Fibroblast of mammary gland (primary cell): ENCODE results near the gene COL3A1.
A peak's percentile ranks its signal among the peaks of the same experiment; 100 is the strongest.

Experiments
- DNase-seq: peaks from one replicate; pipeline ENCODE4 v3.0.0-alpha.2; 2010; ENCODE audit warnings: low read depth
- H3K4me3 ChIP-seq: 2 replicates; pipeline ENCODE4 v1.5.1; 2011; ENCODE audit warnings: low read depth, mild to moderate bottlenecking, low read length, moderate library complexity; ENCODE audit not compliant: control insufficient read depth
- TF ChIP-seq, protein P1 (sequence below): conservative IDR thresholded peaks from 2 replicates; pipeline ENCODE4 v1.5.1; 2011; ENCODE audit warnings: low read depth, low read length, inconsistent platforms; ENCODE audit not compliant: control insufficient read depth, insufficient read depth

Gene COL3A1

GRCh38 chr2:189018631-189019030 lies 44.5 kb downstream of the COL3A1 start:
- no peak overlapping the region for H3K4me3 ChIP-seq
- TF ChIP-seq, protein P1, sequence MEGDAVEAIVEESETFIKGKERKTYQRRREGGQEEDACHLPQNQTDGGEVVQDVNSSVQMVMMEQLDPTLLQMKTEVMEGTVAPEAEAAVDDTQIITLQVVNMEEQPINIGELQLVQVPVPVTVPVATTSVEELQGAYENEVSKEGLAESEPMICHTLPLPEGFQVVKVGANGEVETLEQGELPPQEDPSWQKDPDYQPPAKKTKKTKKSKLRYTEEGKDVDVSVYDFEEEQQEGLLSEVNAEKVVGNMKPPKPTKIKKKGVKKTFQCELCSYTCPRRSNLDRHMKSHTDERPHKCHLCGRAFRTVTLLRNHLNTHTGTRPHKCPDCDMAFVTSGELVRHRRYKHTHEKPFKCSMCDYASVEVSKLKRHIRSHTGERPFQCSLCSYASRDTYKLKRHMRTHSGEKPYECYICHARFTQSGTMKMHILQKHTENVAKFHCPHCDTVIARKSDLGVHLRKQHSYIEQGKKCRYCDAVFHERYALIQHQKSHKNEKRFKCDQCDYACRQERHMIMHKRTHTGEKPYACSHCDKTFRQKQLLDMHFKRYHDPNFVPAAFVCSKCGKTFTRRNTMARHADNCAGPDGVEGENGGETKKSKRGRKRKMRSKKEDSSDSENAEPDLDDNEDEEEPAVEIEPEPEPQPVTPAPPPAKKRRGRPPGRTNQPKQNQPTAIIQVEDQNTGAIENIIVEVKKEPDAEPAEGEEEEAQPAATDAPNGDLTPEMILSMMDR = no peak
- DNase-seq = peak; percentile 47

GRCh38 chr2:189020179-189020578 lies 46.0 kb downstream of the COL3A1 start:
- H3K4me3 ChIP-seq = no peak overlapping the region
- no peak for DNase-seq
- TF ChIP-seq, protein P1 = no peak

- peak overlapping the region; percentile 14 for H3K4me3 ChIP-seq
- TF ChIP-seq, protein P1 = no peak
- peak; percentile 100 for DNase-seq
Observed at GRCh38 chr2:189022053-189022481, 47.9 kb downstream of the COL3A1 start.

DNA sequence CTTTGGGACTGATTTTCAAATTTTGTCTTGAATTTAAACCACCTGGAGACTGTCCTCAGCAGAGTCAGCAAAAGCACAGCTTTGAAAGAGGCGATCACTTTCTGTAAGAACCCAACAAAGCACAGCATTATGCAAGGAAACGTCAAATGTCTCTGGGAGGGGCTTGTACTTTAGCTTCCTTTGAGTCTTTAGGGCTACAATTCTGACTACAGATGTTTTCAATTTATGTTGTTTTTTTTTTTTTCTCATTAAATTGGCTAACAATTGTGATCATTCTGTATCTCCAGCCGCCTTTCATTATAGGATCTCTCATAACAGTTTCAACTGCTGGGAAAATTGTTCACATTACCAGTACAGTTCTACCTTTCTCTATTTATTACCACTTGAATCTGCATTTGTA lies 48.3 kb downstream of the COL3A1 start:
- H3K4me3 ChIP-seq = peak overlapping the region; percentile 14
- TF ChIP-seq, protein P1 = no peak
- peak; percentile 96 for DNase-seq

GRCh38 chr2:189024901-189025618 lies 50.9 kb downstream of the COL3A1 start:
- H3K4me3 ChIP-seq = no peak overlapping the region
- DNase-seq = peak; percentile 53
- TF ChIP-seq, protein P1 = peak; percentile 70

GRCh38 chr2:189037518-189037917 lies 63.3 kb downstream of the COL3A1 start:
- H3K4me3 ChIP-seq = no peak overlapping the region
- DNase-seq = peak; percentile 61
- TF ChIP-seq, protein P1 = no peak
